ENCODE measurements around the gene SLC16A11. TPM values are rescaled to one million over a fixed set of nuclear protein-coding genes. Genes with fewer than 3 reads are reported as not detected.

SLC16A11 gene
- total and polyA plus RNA-seq, 2 donors (not counting 1 experiment from before 2014, with no cell fraction given): 10.0 to 31.9 TPM

DNA sequence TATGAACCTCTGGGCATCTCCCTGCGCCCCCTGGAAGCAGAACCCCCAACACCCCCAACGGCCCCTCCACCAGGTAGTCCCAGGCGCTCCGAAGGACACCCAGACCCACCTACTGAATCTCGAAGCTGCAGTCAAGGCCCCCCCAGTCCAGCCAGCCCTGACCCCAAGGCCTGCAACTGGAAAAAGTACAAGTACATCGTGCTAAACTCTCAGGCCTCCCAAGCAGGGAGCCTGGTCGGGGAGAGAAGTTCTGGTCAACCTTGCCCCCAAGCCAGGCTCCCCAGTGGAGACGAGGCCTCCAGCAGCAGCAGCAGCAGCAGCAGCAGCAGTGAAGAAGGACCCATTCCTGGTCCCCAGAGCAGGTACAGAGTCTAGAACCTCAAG is 19.5 kb downstream of the SLC16A11 start:
- H3K4me2 ChIP-seq (replicated peaks; ENCODE audit: low read depth, low read length, poor library complexity, severe bottlenecking): no peak overlapping the region
- H3K27ac ChIP-seq (ENCODE audit: low read length in 2 of 2): no peak overlapping the region
- peaks cover 23 to 30% of the 10 kb centered on the region in 2 donors for H3K4me1 ChIP-seq (ENCODE audit: control insufficient read depth in 2 of 2, insufficient read depth in 2 of 2, low read length in 2 of 2)
- no peaks in the 10 kb centered on the region for H3K36me3 ChIP-seq (replicated peaks in 1 of 2; ENCODE audit: control extremely low read depth in 1 of 2, control insufficient read depth in 1 of 2, extremely low read depth in 1 of 2, insufficient read depth in 2 of 2, low read length in 1 of 2)
- no peaks in the 10 kb centered on the region for H3K79me2 ChIP-seq (ENCODE audit: control insufficient read depth, insufficient read depth, low read length)
- ATAC-seq (ENCODE audit: low read depth): no peak
- DNase-seq: no peak
- ChIA-PET POLR2A (interaction anchor here (0.7 to 3.0 kb wide), 2 partner anchors 11 to 210 kb away, joined by 3 to 26 read pairs; partner anchors contain the start of genes DVL2 and SLC16A13), CTCF (interaction anchor here (0.6 to 7.2 kb wide), 7 partner anchors 10 to 182 kb away, joined by 3 to 84 read pairs (median 4); partner anchors contain the start of gene SLC16A13)
- WGBS (ENCODE audit: insufficient coverage): 96% methylated on average over 8 of the region's 8 CpGs
- H3K9me3 Mint-ChIP-seq (ENCODE audit: insufficient read depth): no peaks in the 10 kb centered on the region
- no peak overlapping the region for H3K4me3 Mint-ChIP-seq
- H3K27ac Mint-ChIP-seq: no peak overlapping the region
- peaks cover 0 to 17% (median 0%) of the 10 kb centered on the region in 3 donors for H3K9me3 ChIP-seq (ENCODE audit: control extremely low read depth in 1 of 3, control insufficient read depth in 2 of 3, insufficient read depth in 1 of 3, low read length in 2 of 3)
- H3K9ac ChIP-seq (ENCODE audit: low read length): no peak overlapping the region
- no peak for TF ChIP-seq EZH2 (IDR thresholded peaks at IDR 0.05; ENCODE audit: borderline replicate concordance, insufficient read depth, low read depth, low read length, poor library complexity, severe bottlenecking)
- TF ChIP-seq, protein P1, sequence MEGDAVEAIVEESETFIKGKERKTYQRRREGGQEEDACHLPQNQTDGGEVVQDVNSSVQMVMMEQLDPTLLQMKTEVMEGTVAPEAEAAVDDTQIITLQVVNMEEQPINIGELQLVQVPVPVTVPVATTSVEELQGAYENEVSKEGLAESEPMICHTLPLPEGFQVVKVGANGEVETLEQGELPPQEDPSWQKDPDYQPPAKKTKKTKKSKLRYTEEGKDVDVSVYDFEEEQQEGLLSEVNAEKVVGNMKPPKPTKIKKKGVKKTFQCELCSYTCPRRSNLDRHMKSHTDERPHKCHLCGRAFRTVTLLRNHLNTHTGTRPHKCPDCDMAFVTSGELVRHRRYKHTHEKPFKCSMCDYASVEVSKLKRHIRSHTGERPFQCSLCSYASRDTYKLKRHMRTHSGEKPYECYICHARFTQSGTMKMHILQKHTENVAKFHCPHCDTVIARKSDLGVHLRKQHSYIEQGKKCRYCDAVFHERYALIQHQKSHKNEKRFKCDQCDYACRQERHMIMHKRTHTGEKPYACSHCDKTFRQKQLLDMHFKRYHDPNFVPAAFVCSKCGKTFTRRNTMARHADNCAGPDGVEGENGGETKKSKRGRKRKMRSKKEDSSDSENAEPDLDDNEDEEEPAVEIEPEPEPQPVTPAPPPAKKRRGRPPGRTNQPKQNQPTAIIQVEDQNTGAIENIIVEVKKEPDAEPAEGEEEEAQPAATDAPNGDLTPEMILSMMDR (IDR thresholded peaks at IDR 0.05): no peak
- H3K27me3 ChIP-seq (replicated peaks in 1 of 4; ENCODE audit: control extremely low read depth in 1 of 4, control insufficient read depth in 3 of 4, insufficient read depth in 4 of 4, low read length in 3 of 4): no peaks in the 10 kb centered on the region
- peaks cover 34% of the 10 kb centered on the region for H3K4me1 Mint-ChIP-seq
- no peaks in the 10 kb centered on the region for H4K20me1 ChIP-seq (ENCODE audit: control insufficient read depth, insufficient read depth, low read length, poor library complexity, severe bottlenecking)
- no peak overlapping the region for H3K4me3 ChIP-seq (ENCODE audit: control extremely low read depth in 1 of 5, extremely low read depth in 1 of 5, insufficient read depth in 1 of 5, low read depth in 2 of 5, low read length in 4 of 5)
- no peak overlapping the region for H2AFZ ChIP-seq (ENCODE audit: insufficient read depth, low read depth, low read length, poor library complexity, severe bottlenecking)
- intact Hi-C loops (cut with micrococcal nuclease): no loop called here
- no peaks in the 10 kb centered on the region for H3K27me3 Mint-ChIP-seq

Data from B cell (primary cell).